Neural progenitor cell (in vitro differentiated cells): Measurements from ENCODE around the gene RYR3.

Source experiments
- CTCF ChIP-seq: fragments of 200-600 bp; sonication (generic); IDR thresholded peaks from 2 replicates; pipeline ENCODE4 v1.5.1; 2017; ENCODE audit warnings: antibody characterized with exemption, mild to moderate bottlenecking
- EZH2 ChIP-seq: fragments of 200-600 bp; sonication (generic); IDR thresholded peaks from 2 replicates; pipeline ENCODE4 v1.6.1; 2017; ENCODE audit warnings: antibody characterized with exemption, mild to moderate bottlenecking, moderate library complexity
- EZH2phosphoT487 ChIP-seq: fragments of 200-600 bp; sonication (generic); IDR thresholded peaks from 2 replicates; pipeline ENCODE4 v1.6.1; 2017; ENCODE audit warnings: antibody characterized with exemption

GRCh38 chr15:33801954-33802353 is 491.2 kb downstream of the RYR3 start:
- TF ChIP-seq CTCF (no peak), EZH2phosphoT487 (no peak), EZH2 (no peak)
